H1 (cell line): ENCODE results near the gene CGB3. TPM values are rescaled to one million over a fixed set of nuclear protein-coding genes. Genes with fewer than 3 reads are reported as not detected.
A peak's percentile ranks its signal among the peaks of the same experiment; 100 is the strongest.

Experiments
- CTCF ChIA-PET: fragments of 300-600 bp; sonication (Branson Sonifier 250); formaldehyde crosslinking; loops from one replicate; lab custom pipeline; 2021; ENCODE audit not compliant: partially characterized antibody; lab: Charles Lee
- POLR2A ChIA-PET: fragments of 300-600 bp; sonication (Branson Sonifier 250); formaldehyde crosslinking; loops from one replicate; lab custom pipeline; 2021; ENCODE audit warnings: inconsistent platforms; ENCODE audit not compliant: partially characterized antibody; lab: Charles Lee
- DNase-seq, 2 experiments: peaks; one replicate each; pipeline versions ENCODE4 v3.0.0 to v3.0.0-alpha.2; 2010 to 2022; ENCODE audit warnings: low spot score in 2 of 2, low read depth in 1 of 2, mixed read lengths in 1 of 2
- FAIRE-seq: peaks from 2 replicates; lab custom pipeline; 2011; peaks lifted over from hg19 to GRCh38; lab: Jason Lieb, UNC
- H2AFZ ChIP-seq: 2 replicates; pipeline ENCODE4 v1.8.1; 2012; ENCODE audit warnings: low read length, inconsistent platforms
- H2AK5ac ChIP-seq: 2 replicates; pipeline ENCODE4 v1.6.1; 2013; ENCODE audit warnings: low read depth, low read length
- H2BK120ac ChIP-seq: replicated peaks from 2 replicates; pipeline ENCODE3; 2013; ENCODE audit warnings: low read depth, low read length, inconsistent platforms
- H2BK12ac ChIP-seq: 2 replicates; pipeline ENCODE4 v1.6.1; 2013; ENCODE audit warnings: low read depth, low read length
- H2BK15ac ChIP-seq: 2 replicates; pipeline ENCODE4 v1.6.1; 2013; ENCODE audit warnings: low read length
- H2BK20ac ChIP-seq: 2 replicates; pipeline ENCODE4 v1.6.1; 2013; ENCODE audit warnings: low read length
- H2BK5ac ChIP-seq: 2 replicates; pipeline ENCODE4 v1.6.1; 2013; ENCODE audit warnings: low read depth, low read length
- H3K14ac ChIP-seq: 2 replicates; pipeline ENCODE4 v1.6.1; 2013; ENCODE audit warnings: inconsistent platforms; ENCODE audit not compliant: insufficient read length
- H3K18ac ChIP-seq: 2 replicates; pipeline ENCODE4 v1.6.1; 2013; ENCODE audit warnings: low read length; ENCODE audit errors: extremely low read depth
- H3K23ac ChIP-seq: 2 replicates; pipeline ENCODE4 v1.6.1; 2013; ENCODE audit warnings: inconsistent platforms; ENCODE audit not compliant: insufficient read length
- H3K23me2 ChIP-seq: 2 replicates; pipeline ENCODE4 v1.6.1; 2013; ENCODE audit warnings: low read depth, low read length
- H3K27ac ChIP-seq: 2 replicates; pipeline ENCODE4 v1.6.1; 2011; ENCODE audit warnings: low read depth, low read length, inconsistent platforms
- H3K27me3 ChIP-seq, 4 experiments: replicated peaks in 1 of 4; 1 replicate in 1 of 4; 2 replicates in 3 of 4; pipeline versions ENCODE4 v1.6.1 to v1.8.1; 2011 to 2013; ENCODE audit warnings: low read length in 3 of 4, mild to moderate bottlenecking in 3 of 4, inconsistent platforms in 2 of 4, mixed read lengths in 2 of 4, moderate library complexity in 1 of 4; ENCODE audit not compliant: control insufficient read depth in 3 of 4, insufficient read depth in 3 of 4; ENCODE audit errors: extremely low read depth in 1 of 4
- H3K36me3 ChIP-seq, 4 experiments: 2 replicates each; pipeline versions ENCODE4 v1.6.1 to v1.8.1; 2011 to 2013; ENCODE audit warnings: mild to moderate bottlenecking in 4 of 4, low read length in 3 of 4, moderate library complexity in 2 of 4, control low read depth in 1 of 4, inconsistent platforms in 1 of 4; ENCODE audit not compliant: insufficient read depth in 4 of 4, control insufficient read depth in 2 of 4
- H3K4ac ChIP-seq: replicated peaks from 2 replicates; pipeline ENCODE3; 2013; ENCODE audit warnings: low read length, low read depth, mixed read lengths, inconsistent platforms; ENCODE audit not compliant: insufficient read length
- H3K4me1 ChIP-seq, 4 experiments: replicated peaks in 1 of 4; 1 replicate in 1 of 4; 2 replicates in 3 of 4; pipeline versions ENCODE4 v1.6.1 to v1.8.1; 2011 to 2013; ENCODE audit warnings: low read length in 3 of 4, inconsistent platforms in 2 of 4, mixed read lengths in 1 of 4; ENCODE audit not compliant: insufficient read depth in 4 of 4, control insufficient read depth in 3 of 4
- H3K4me2 ChIP-seq, 2 experiments: 2 replicates each; pipeline versions ENCODE4 v1.6.1 to v1.8.1; 2011 to 2013; ENCODE audit warnings: low read depth in 2 of 2, low read length in 2 of 2, control low read depth in 1 of 2, inconsistent platforms in 1 of 2, mild to moderate bottlenecking in 1 of 2; ENCODE audit not compliant: insufficient read depth in 1 of 2
- H3K4me3 ChIP-seq, 4 experiments: fragments of 200-600, 300-600 bp in 1 of 4; sonication (generic), shearing (Covaris generic), sonication (Bioruptor Twin) in 1 of 4; 2 replicates each; pipeline versions ENCODE4 v1.5.1 to v1.8.1; 2011 to 2016; ENCODE audit warnings: low read length in 4 of 4, low read depth in 3 of 4, control low read depth in 2 of 4, inconsistent platforms in 2 of 4, mild to moderate bottlenecking in 2 of 4, mixed read lengths in 1 of 4, moderate library complexity in 1 of 4; ENCODE audit not compliant: insufficient read depth in 2 of 4; ENCODE audit errors: extremely low read depth in 1 of 4
- H3K56ac ChIP-seq: replicated peaks from 2 replicates; pipeline ENCODE3; 2013; ENCODE audit warnings: low read depth, mild to moderate bottlenecking, mixed read lengths, low read length, inconsistent platforms; ENCODE audit not compliant: insufficient read length
- H3K79me1 ChIP-seq: 2 replicates; pipeline ENCODE4 v1.6.1; 2013; ENCODE audit warnings: low read depth, low read length, control low read depth
- H3K79me2 ChIP-seq, 2 experiments: 2 replicates each; pipeline versions ENCODE4 v1.6.1 to v1.8.1; 2012 to 2013; ENCODE audit warnings: low read length in 2 of 2, mild to moderate bottlenecking in 2 of 2, inconsistent platforms in 1 of 2; ENCODE audit not compliant: insufficient read depth in 2 of 2, control insufficient read depth in 1 of 2
- H3K9ac ChIP-seq, 4 experiments: replicated peaks in 1 of 4; 1 replicate in 1 of 4; 2 replicates in 3 of 4; pipeline versions ENCODE4 v1.6.1 to v1.8.1; 2011 to 2013; ENCODE audit warnings: low read depth in 3 of 4, low read length in 3 of 4, control low read depth in 2 of 4, mild to moderate bottlenecking in 2 of 4, moderate library complexity in 2 of 4, inconsistent platforms in 1 of 4; ENCODE audit errors: extremely low read depth in 1 of 4
- H3K9me3 ChIP-seq, 2 experiments: 2 replicates each; pipeline versions ENCODE4 v1.6.1 to v1.8.1; 2012 to 2013; ENCODE audit warnings: mild to moderate bottlenecking in 2 of 2, moderate library complexity in 2 of 2, control low read depth in 1 of 2, inconsistent platforms in 1 of 2, low read depth in 1 of 2, low read length in 1 of 2, mixed read lengths in 1 of 2; ENCODE audit not compliant: insufficient read depth in 2 of 2
- H4K20me1 ChIP-seq, 2 experiments: replicated peaks in 1 of 2; 2 replicates each; pipeline versions ENCODE3 to v1.8.1; 2011 to 2013; ENCODE audit warnings: inconsistent platforms in 2 of 2, low read length in 2 of 2, mild to moderate bottlenecking in 1 of 2; ENCODE audit not compliant: insufficient read depth in 2 of 2, control insufficient read depth in 1 of 2
- H4K5ac ChIP-seq: 2 replicates; pipeline ENCODE4 v1.6.1; 2013; ENCODE audit warnings: low read length, low read depth, mixed read lengths, inconsistent platforms; ENCODE audit not compliant: insufficient read length
- H4K8ac ChIP-seq: 2 replicates; pipeline ENCODE4 v1.8.0; 2013; ENCODE audit warnings: mild to moderate bottlenecking, moderate library complexity, low read length, inconsistent platforms; ENCODE audit not compliant: insufficient read depth; ENCODE audit errors: extremely low read depth
- H4K91ac ChIP-seq: replicated peaks from 2 replicates; pipeline ENCODE3; 2013; ENCODE audit warnings: low read length, mixed read lengths, inconsistent platforms; ENCODE audit not compliant: insufficient read length
- ASH2L ChIP-seq: fragments of 200-600, 300-600 bp; sonication (generic); IDR thresholded peaks from one replicate; pipeline ENCODE4 v1.7.1; 2017; ENCODE audit warnings: low read length
- CREB1 ChIP-seq: IDR thresholded peaks from 2 replicates; pipeline ENCODE4 v1.6.1; 2012; ENCODE audit warnings: inconsistent platforms
- PHF8 ChIP-seq: fragments of 200-600 bp; sonication (generic); conservative IDR thresholded peaks from 2 replicates; pipeline ENCODE4 v1.7.1; 2012; ENCODE audit warnings: low read depth, mild to moderate bottlenecking, inconsistent platforms, low read length, moderate library complexity
- RAD21 ChIP-seq, 2 experiments: IDR thresholded peaks in 1 of 2; conservative IDR thresholded peaks in 1 of 2; 2 replicates each; pipeline ENCODE4 v1.6.1; 2011; ENCODE audit warnings: low read depth in 2 of 2, low read length in 2 of 2, improper control_type of control experiment in 1 of 2, inconsistent platforms in 1 of 2, mild to moderate bottlenecking in 1 of 2, moderate library complexity in 1 of 2
- SRF ChIP-seq: IDR thresholded peaks from 2 replicates; pipeline ENCODE4 v1.6.1; 2011; ENCODE audit warnings: mild to moderate bottlenecking, low read depth, low read length, moderate library complexity
- TCF12 ChIP-seq: IDR thresholded peaks from 2 replicates; pipeline ENCODE4 v1.6.1; 2011; ENCODE audit warnings: low read depth, mild to moderate bottlenecking, low read length
- WGBS, 2 experiments: shearing (Covaris generic) in 1 of 2; methylation state at CpG; one replicate each; pipeline versions ENCODE4 v1.1.6 to v1.1.7; 2013 to 2015; ENCODE audit warnings: low lambda C conversion rate in 2 of 2, mixed read lengths in 2 of 2, inconsistent platforms in 1 of 2, low coverage in 1 of 2, missing lambda C conversion rate in 1 of 2; ENCODE audit not compliant: insufficient replicate concordance in 2 of 2, insufficient coverage in 1 of 2, insufficient read length in 1 of 2; ENCODE audit errors: extremely low coverage in 1 of 2, missing lambda C conversion rate in 1 of 2; 5-methylcytosine and 5-hydroxymethylcytosine counted together
- polyA plus RNA-seq, 7 experiments: library from polyadenylated mRNA; depleted of rRNA in 3 of 7; stranded (reverse) in 5 of 7; unstranded in 2 of 7; fragments of >200 nt in 5 of 7; fragments of 200-250 nt in 2 of 7; gene quantifications; 1 replicate in 5 of 7; 2 replicates in 1 of 7; 4 replicates in 1 of 7; pipeline versions ENCODE4 v1.2.1 to v1.2.3, GENCODE V29; 2011 to 2013; ENCODE audit warnings: missing spikeins in 2 of 7, mixed read lengths in 2 of 7
- total RNA-seq: library from RNA; stranded (reverse); fragmentation: NEBNext Ultra II Directional; extraction: Animal tissue kit (Norgen Biotek cat#: 25700); gene quantifications from 2 replicates; pipeline ENCODE4 v1.2.1, GENCODE V29; 2021

The CGB3 gene
- total and polyA plus RNA-seq, 2 of the 8 experiments (the other 6 are each of a cell fraction or from before 2014, with no cell fraction given): not detected

DNA sequence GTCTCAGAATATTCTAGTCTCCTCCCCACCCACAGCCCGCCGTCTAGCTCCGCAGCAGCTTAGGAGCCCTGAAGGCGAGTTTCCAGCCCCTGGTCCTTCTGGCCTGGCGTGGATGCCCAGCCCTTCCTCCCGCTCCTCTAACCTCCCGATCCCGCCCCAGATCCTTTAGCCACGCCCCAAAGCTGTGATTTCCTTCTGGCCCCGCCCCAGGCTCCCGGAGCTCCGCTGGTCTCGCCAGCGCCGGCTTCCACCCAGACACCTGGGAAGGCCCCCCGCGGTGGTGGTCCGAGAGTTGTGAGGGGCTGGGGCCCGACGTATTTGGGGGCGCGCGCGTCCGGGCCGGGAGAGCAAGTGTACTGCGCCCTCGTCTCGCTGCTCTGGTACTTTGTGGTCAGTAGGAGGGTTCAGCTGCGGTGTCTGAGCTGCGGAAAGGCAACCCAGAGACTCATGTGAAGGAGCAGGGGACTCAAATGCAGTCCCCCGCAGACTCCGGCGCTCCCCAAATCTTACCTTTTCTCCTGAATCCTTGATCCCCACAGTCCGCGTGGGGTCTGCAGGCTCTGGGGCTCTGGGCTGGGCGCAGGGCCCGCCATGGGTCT lies 33.6 kb upstream of the CGB3 start, which contains the start of gene CGB7:
Gene CGB7, minus strand, starts transcription at position 114 of the 599 bp plus-strand sequence. CDS start 2,374 bp downstream, outside the sequence.
- no peak within 1 kb of the TSS for H4K5ac ChIP-seq
- no peaks in the 10 kb centered on the region for H3K79me1 ChIP-seq
- DNase-seq (peak in 1 of 2 experiments; percentile 92), FAIRE-seq (no peak)
- peak within 1 kb of the TSS; percentile 80 to 83 for H3K4me2 ChIP-seq
- H4K91ac ChIP-seq: no peak within 1 kb of the TSS
- H3K9me3 ChIP-seq: no peaks in the 10 kb centered on the region
- H3K18ac ChIP-seq: no peak within 1 kb of the TSS; the same call in none of the 2 replicates
- no peak within 1 kb of the TSS for H3K56ac ChIP-seq
- peak within 1 kb of the TSS; percentile 33; the same call in 1 of the 2 replicates for H2AFZ ChIP-seq
- H4K20me1 ChIP-seq: peaks cover 0 to 2% of the 10 kb centered on the region in 2 experiments
- no peak within 1 kb of the TSS; a peak in 1 of 7 replicates for H3K9ac ChIP-seq
- H3K79me2 ChIP-seq: no peaks in the 10 kb centered on the region
- no peak within 1 kb of the TSS for H2AK5ac ChIP-seq
- no peak within 1 kb of the TSS for H2BK15ac ChIP-seq
- H3K23ac ChIP-seq: no peak within 1 kb of the TSS
- WGBS, 2 experiments: 14% methylated on average over 31 of the region's 38 CpGs; no CpG with 5 or more reads in 1 of the 2 experiments
- no peak within 1 kb of the TSS for H3K27ac ChIP-seq
- H3K23me2 ChIP-seq: peaks cover 6% of the 10 kb centered on the region; the same call in 1 of the 2 replicates
- no peak within 1 kb of the TSS; the same call in 1 of the 2 replicates for H4K8ac ChIP-seq
- H3K4me1 ChIP-seq: peaks cover 0 to 11% (median 9%) of the 10 kb centered on the region in 4 experiments; a peak in 6 of 7 replicates
- no peak within 1 kb of the TSS for H3K4ac ChIP-seq
- no peak within 1 kb of the TSS for H2BK20ac ChIP-seq
- H2BK120ac ChIP-seq: no peak within 1 kb of the TSS
- CTCF ChIA-PET: interaction anchor here (0.6 to 1.3 kb wide), 8 partner anchors 12 to 160 kb away, joined by 3 to 6 read pairs (median 4); partner anchors contain the start of gene KCNA7
- H3K36me3 ChIP-seq: no peaks in the 10 kb centered on the region
- peaks cover 10 to 48% (median 44%) of the 10 kb centered on the region in 4 experiments for H3K27me3 ChIP-seq
- no peak within 1 kb of the TSS for H3K14ac ChIP-seq
- H2BK12ac ChIP-seq: no peak within 1 kb of the TSS
- H3K4me3 ChIP-seq: peak within 1 kb of the TSS; percentile 36 to 64 (median 50)
- POLR2A ChIA-PET: interaction anchor here (0.6 to 2.1 kb wide), 3 partner anchors 10 to 1397 kb away, joined by 3 to 6 read pairs (median 4); no protein-coding TSS in a partner anchor
- no peak within 1 kb of the TSS for H2BK5ac ChIP-seq
- no peak for TF ChIP-seq CREB1
- TF ChIP-seq PHF8: no peak
- no peak for TF ChIP-seq TCF12
- no peak for TF ChIP-seq ASH2L
- no peak for TF ChIP-seq RAD21 (IDR thresholded peaks at IDR 0.05 in 1 of 2, conservative IDR thresholded peaks at IDR 0.05 in 1 of 2; ENCODE audit: low read depth in 2 of 2, low read length in 2 of 2)
- TF ChIP-seq SRF: no peak
